Activated CD4-positive, CD25-positive, alpha-beta regulatory T cell treated with anti-CD3 and anti-CD28 coated beads, Interleukin-2, amount 50 U/mL, for 16 hours (primary cell): ENCODE measurements around the gene CLEC16A.

Experiments used
- DNase-seq: peaks from one replicate; pipeline ENCODE4 v3.0.0-alpha.2; 2020; ENCODE audit warnings: low read depth, low spot score

Gene CLEC16A

DNA sequence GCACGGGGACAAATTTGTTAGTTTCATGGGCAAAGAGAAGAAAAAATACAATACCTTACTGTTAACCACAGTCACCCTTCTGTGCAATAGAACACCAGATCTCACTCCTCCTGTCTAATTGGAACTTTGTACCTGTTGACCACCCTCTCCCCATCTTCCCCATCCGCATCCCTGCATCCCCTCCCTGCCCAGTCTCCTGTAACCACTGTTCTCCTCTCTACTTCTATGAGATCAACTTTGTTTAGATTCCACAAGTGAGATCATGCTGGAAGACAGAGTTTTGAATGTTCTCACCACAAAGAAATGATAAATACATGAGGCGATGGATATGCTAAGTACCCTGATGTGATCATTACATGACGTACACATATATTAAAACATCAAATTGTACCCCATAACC lies 47.7 kb downstream of the CLEC16A start:
- DNase-seq: no peak

DNA sequence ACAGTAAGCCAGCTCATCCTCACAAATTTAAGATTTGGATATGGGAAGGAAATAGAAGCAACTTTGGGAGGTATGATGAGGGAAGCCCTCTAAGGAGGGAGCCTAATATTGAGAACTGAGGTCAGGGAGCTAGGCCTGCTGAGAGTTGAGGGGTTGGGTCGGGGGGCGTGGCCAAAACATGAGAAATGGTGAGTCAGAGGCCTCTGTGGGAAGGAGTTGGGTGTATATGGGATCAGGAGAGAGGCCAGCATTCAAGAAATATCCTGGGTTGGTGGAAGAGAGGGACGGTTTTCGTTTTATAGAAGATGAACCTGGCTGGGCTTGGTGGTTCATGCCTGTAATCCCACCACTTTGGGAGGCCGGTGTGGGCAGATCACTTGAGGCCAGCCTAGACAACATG lies 48.4 kb downstream of the CLEC16A start:
- no peak for DNase-seq

DNA sequence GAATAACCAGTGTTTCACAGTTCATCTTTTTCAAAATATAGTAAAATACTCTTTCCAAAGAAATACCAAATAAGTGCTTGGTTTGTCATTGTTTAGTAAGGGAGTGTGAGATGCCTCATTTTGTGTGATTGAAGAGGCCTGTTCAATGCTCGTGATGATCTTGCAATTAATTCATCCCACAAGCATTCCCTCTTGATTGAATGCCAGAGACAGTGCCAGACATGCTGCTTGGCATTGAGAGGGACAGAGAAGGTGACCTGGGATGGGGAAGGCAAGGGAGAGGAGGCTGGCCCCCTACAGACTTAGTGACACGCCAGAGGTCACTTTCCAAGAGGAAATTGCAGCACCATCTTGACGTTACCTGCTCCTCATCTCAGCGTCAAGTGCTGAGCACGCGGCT lies 49.3 kb downstream of the CLEC16A start:
- no peak for DNase-seq

DNA sequence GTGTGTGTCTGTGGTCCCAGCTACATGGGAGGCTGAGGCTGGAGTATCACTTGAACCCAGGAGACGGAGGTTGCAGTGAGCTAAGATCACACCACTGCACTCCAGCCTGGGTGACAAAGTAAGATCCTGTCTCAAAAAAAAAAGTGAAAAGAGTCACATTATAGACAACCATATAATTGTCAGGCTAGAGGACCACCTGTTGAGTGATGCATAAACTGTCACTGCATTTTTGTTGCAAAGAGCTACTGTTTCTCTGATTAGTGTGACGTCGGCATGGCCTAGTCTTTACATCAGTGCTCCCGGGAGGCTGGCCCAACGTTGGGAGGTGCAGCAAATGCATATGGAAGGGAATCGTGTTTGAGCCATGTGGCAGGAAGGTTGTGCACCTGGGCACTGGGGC lies 50.2 kb downstream of the CLEC16A start:
- DNase-seq: no peak

DNA sequence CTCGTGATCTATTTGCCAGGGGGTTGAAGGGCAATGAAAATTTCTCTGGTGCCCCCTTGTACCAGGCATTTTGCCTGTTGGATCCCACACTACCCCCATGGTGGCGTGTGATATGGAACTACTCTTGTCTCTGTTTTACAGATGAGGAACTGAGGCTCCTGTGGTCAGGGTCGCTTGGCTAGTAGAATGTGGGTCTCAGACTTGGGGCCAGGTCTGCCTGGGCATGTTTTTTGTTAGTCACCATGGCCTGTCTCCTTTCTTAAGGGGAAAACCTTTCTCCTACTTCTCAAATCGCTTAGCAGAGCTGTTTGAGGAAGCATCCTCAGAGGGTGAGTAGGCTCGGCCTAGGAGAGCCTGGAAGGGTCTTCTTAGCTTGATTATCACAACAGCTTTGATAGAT lies 51.2 kb downstream of the CLEC16A start:
- no peak for DNase-seq

DNA sequence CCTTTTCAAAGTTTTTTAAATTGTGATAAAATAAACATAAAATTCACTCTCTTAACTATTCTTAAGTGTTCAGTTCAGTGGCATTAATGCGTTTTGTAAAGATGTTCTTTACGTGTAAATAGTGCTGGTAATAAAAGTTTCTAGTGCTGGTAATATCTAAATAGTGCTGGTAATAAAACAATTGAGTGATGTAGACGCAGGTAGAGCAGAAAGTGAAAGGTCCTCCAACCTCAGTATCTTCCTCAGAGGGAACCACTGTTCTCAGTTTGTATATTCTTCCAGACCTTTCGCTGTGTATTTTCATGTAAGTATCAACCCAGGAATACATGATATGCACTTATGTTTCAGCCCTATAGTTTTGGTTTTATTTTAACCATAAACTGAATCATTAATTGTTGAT lies 53.1 kb downstream of the CLEC16A start:
- DNase-seq: no peak

DNA sequence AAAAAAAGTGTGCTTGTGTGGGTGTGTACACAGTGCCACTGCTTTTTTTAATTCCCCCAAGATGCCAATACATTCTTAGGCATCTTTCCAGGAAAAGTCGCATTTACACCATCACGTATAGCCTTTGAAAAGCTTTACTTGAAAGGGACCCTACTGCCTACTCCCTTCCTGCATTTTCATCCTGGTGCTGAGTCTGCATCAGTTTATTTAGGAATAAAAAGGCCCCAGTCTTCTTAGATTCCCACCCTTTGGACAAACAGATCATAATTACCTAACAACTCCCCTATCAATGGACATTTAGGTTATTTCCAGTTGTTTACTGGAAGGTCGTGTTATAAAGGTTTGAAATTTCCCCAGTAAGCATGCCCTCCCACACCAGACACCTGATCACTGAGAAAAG lies 54.9 kb downstream of the CLEC16A start:
- DNase-seq: no peak

DNA sequence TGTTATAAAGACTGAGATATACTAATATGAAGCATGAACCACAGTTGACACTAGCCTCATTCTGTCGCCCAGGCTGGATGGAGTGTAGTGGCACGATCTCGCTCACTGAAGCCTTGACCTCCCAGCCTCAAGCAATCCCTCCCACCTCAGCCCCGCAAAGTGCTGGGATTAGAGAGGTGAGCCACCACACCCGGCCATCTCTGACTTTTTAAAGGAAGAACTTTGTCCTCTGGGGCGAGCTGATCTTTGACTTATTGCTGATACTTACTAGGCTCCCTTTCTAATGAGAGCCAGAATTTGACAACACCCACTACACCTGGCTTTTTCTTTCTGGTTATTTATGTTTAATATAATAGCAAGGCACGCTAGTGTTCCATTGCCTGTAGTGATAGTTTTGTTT lies 57.2 kb downstream of the CLEC16A start:
- DNase-seq: no peak

DNA sequence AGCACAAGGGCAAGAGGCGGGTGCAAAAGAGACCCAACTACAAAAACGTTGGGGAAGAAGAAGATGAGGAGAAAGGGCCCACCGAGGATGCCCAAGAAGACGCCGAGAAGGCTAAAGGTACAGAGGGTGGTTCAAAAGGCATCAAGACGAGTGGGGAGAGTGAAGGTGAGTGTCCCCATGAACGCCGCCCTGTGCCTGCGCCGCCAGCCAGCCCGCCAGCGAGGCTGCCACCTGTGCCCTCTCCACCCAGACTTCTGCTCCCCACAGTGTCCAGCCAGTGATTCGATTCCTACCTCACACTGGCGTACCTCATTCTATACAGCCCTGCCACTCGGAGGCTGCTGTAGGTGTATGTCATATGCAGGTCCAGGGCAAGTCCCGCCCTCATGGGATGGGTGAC lies 58.8 kb downstream of the CLEC16A start:
- DNase-seq: no peak

DNA sequence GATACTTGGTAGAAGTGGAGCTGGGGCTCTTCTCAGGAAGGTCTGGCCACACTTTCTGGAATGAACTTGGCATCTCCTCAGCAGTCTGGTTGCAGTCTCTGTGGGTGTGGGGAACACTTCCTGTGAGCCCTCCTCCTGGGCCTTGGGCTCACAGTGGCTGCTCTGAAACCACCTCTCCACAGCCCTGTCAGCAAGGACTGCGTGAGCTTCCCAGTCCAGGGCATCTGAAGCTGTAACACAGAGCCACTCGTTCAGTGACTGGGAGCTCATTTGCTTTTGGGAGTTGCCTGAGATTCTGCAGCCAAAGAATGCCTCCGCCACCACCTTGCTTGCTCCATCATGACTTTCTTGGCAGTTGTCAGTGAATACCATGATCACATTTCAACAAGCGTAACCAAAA lies 60.0 kb downstream of the CLEC16A start:
- DNase-seq: no peak

DNA sequence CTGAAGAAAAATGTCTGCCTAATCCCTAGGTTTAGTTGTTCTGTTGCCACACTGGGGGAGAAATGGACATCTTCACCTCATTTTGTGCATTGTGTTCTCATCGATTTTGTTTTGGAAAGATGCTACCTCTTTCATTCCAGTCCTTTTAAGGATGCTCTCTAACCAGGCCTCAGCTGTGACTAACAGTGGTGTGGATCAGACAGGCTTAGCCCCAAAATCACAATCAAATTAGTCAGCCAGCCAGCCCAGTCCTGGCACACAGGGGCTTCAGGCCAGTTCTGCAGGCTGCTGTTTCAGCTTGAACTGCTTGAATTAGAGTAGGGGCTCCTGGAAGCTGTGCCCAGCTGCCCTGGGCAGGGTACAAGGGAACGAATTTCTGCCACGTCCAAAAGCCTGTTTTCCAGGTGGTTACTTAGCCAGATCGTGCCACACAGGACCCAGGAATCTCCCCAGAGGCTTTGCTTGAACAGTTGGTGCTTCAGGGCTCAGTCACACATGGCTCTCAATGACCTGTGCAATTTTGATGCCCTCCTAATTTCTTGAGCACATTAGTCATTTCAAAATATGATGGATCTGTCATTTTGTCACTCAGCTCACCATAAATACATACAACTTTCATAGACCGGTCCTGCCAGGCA lies 60.7 kb downstream of the CLEC16A start:
- DNase-seq: no peak

DNA sequence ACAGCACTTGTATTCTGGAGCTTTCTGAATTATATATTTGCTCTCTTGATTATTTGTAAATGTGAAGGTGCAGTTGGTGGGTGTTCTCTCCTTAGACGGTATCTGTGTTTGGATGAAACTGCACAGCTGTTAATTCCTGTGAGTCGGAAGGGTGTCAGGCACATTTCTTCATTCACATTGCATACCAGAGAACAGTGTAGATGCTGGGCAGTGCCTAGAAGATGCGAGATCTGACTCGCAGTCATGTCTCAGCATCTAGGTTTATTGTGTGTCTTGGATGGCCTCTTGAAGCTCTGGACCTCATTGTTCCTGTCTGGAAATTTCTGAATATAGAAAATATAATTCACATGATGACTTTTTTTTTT lies 61.2 kb downstream of the CLEC16A start:
- DNase-seq: no peak

DNA sequence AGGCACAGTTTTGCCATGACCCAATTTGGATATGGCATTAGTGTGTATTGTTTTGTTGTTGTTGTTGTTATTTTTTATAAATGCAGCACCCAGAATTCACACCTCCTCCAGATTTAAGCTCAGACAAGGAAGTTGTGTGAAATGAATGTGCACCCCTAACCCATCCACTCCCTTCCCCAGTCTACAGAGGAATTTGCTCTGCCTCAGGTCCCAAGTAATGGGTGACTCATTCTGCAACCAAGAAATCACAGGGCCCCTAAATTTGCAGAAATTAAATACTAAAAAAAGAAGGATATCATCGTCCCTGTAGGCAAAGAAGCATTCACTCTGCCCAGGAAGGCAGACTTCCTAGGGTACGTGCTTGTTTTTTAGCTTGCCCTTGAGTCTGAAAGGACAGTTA lies 62.3 kb downstream of the CLEC16A start:
- no peak for DNase-seq

DNA sequence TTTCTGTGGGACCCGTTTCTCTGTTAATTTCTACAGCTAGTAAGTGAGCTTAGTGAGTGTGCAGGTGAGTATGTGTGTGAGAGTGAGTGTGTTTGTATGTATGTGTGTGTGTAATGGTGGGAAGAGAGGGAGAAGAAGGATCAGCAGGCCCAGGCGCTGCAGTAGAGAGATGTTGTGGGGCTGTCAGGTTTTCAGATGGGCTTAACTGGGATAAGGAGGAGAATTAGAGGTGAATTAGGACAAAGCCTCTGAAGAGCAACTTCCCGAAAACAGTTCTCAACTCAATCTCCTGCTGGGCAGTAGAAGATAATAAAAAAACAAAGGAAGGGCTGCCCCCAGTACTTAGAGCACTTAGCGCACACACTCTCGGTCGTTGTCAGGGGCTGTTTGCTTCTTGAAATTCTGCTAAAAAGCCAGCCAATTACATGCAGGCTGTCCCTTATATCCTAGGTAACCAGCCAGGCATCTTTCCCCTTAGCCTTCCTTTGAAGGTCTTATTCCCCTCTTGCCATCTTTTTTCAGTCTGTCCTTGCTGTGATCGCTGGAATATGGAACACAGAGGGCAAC lies 63.4 kb downstream of the CLEC16A start:
- no peak for DNase-seq

DNA sequence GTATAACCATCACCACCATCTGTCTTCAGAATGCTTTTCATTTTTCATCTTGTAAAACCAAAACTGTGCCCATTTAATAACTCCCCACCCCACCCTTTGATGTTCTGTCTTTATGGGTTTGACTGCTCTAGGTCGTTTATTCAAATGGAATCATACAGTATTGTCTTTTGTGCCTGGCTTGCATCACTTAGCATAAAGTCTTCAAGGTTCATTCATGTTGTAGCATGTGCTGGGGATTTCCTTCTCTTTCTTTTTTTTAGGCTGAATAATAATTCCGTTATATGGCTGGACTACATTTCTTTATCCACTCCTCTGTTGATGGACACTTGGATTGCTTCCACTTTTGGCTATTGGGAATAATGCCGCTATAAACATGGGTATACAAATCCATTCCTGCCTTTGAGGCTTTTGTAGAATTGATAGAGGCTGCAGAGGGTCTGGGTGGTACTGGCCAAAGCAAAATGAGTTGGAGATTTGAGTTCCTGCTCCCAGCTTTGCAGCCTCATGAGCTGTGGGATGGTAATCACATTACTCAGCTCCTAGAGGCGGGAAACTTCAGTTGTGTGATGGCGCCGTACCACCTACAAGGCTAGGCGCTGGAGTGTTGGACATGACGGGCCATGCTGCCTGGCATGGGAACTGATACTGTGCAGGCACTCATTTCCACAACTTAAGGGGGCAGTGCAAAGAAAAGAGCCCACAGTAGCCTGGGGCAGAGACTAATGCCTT lies 64.8 kb downstream of the CLEC16A start:
- DNase-seq: no peak

DNA sequence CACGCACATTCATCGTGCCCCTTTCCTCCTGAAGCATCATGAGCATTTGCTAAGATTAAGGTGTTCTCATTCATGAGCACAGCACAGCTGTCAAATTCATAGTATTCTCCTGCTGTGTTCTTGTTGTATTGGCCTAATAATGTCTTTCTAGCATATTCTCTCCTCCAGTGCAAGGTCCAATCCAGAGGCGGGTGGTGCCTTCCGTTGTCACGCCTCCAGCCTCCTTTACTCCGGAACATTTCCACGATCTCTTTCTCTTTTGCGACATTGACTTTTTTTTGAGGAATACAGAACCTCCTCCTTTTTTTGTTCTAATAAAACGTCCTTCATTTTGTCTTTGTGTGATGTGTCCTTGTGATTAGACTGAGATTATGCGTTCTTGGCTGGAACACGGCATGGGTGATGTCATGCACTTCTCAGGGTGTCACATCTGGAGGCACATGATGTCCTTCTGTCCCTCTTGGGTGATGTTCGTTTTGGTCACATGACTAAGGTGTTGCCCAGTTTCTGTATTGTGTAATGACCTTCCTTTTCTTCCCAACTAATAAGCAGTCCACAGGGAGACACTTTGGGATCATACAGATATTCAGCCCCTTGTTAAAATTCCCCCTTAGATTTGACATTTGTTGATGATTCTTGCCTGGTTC lies 66.3 kb downstream of the CLEC16A start:
- no peak for DNase-seq

DNA sequence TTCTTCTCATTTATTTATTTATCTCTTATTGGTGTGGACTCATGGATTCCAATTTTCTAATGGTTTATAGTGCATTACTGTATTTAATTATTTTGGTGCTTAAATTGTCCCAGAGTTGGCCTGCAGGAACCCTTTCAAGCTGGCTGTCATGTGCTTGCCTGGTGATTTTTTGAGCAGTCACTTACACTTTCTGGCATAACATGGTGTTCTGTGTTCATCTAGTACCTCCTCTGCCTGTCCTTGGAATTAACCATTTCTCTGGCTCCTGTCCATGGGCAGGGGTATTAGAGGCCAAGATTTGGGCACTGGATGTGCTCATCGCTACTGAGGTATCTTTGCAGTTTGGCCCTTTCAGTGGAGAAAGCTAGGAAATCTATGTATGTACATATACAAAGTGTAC lies 67.0 kb downstream of the CLEC16A start:
- DNase-seq: no peak

DNA sequence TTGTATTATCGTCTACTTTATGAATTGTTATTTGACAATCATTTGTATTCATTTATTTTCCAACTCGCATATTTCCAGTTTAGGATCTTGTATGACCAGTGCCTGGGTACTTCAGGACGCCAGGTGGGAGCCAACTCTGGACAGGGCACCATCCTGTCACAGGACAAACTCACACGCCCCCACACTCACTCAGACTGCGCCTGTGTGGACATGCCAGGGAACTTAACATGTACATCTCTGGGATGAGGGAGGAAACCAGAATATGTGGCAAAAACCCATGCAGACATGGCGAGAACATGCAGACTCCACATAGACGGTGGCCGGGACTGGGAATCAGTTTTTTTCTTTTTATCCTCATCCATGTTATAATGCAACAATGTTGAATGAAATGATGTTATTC lies 68.5 kb downstream of the CLEC16A start:
- no peak for DNase-seq

DNA sequence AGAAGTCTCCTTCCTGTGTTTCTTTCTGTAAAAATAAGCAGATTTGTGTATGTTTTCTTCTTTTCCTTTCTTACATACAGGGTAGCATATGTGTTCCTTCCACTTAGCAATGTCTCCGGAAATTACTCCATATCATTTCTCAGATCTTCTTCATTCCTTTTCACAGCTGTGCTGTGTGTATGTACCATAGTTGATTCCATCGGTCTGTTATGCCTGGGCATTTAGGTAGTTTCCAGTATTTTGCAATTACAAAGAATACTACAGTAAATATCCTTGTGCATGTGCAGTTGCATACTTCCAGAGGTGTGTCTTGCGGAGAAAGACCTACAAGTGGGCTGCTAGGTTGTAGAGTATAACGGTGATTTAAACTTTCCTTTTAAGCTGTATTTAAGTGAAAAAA lies 69.8 kb downstream of the CLEC16A start:
- no peak for DNase-seq

DNA sequence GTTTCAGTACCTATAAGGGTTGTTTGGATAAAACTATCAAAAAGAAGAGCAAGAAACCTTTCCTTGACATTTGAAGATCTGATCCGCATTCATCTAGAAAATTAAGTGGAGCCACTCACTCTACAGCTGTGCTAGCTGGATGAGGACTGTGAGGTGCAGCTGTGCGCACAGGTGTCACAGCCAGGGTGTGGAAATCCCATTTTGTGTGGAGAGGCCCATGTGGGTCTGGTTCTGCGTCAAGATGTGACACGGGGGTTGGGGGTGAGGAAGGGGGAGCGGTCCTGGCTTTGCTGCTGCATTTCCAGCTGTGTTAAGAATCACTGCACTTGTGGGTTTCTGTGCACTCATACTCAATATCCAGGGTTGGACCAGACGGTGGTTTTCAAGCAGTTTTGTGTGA lies 70.7 kb downstream of the CLEC16A start:
- no peak for DNase-seq

DNA sequence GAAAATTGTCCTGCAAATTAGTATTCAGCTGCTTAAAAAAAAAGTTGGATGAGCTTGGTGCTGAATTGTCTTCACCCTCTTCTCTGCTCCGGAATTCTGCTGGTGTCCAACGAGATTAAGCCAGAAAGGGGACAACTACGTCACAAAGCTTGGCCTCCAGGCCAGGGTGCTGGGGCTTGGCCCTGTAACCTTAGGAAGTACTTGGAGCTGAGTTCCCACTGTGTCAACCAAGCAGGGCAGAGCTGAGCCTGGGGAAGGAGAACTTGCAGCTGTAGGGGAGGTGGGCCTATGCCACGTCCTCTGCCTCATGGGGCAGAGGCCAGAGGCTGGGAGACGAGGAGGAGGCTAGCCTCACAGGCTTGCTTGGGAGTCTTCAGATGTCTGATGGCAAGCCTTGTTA lies 71.2 kb downstream of the CLEC16A start:
- no peak for DNase-seq

DNA sequence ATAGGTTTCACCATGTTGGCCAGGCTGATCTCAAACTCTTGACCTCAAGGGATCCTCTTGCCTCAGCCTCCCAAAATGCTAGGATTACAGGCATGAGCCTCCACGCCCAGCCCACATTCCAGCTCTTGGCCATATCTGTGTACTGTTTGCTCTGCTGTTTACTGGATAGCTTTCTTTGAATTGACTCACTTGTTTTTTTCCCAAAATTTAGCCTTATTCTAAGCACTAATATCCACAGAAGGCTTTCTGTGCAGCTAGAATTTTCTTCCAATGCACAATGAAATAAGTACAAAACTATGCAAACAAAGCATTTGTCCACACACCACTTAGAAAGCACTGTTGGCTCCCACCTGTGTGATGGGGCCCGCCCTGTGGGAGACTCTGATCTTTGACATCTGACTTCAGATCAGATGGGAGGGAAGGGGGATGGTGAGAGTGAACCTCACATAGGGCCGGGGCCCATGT lies 72.2 kb downstream of the CLEC16A start:
- no peak for DNase-seq

DNA sequence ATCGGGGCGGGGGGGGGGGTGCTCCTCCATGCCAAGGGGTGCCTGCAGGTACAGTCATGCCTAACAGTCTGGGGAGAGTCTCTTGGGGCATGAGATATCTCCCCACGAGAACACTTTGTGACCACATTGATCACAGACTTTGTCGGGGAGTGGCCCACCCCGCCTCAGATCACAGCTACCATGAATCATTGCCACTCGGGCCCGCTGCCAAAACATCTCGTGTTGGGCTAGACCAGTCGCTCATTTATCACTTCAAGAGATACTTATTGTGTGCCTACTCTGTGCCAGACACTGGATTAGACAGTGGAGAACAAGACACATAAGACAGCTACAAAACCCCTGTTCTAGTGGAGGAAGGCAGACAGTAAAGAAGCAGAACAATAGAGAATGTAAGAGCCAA lies 72.6 kb downstream of the CLEC16A start:
- DNase-seq: no peak
